Stimulated activated CD4-positive, alpha-beta T cell treated with anti-CD3 and anti-CD28 coated beads, TNF-alpha, amount 100 ng/mL, for 48 hours (primary cell): ENCODE data around the gene SYCP2.
"Not testable (repeated sequence)": the region's sequence is repeated elsewhere in the genome, so short reads cannot be mapped to it uniquely, and the experiment has no call there.

Source experiments
- DNase-seq, 3 donors: peaks; one replicate each; pipeline ENCODE4 v3.0.0-alpha.2; 2020; ENCODE audit warnings: low read depth in 3 of 3

SYCP2 gene

GRCh38 chr20:59903621-59904020 is 29.8 kb downstream of the SYCP2 start:
- no peak for DNase-seq

GRCh38 chr20:59902470-59902869 is 31.0 kb downstream of the SYCP2 start:
- DNase-seq: no peak

- no peak for DNase-seq
Measured at GRCh38 chr20:59895908-59896307, 37.5 kb downstream of the SYCP2 start.

- DNase-seq: no peak
Measured at GRCh38 chr20:59891581-59891980, 41.9 kb downstream of the SYCP2 start.

GRCh38 chr20:59890035-59890434 is 43.4 kb downstream of the SYCP2 start:
- DNase-seq: not testable (repeated sequence)

GRCh38 chr20:59888050-59888449 is 45.4 kb downstream of the SYCP2 start:
- no peak for DNase-seq

GRCh38 chr20:59884494-59884893 is 48.9 kb downstream of the SYCP2 start:
- no peak for DNase-seq

- no peak for DNase-seq
Measured at GRCh38 chr20:59880198-59880597, 53.2 kb downstream of the SYCP2 start.

- DNase-seq: no peak
Measured at GRCh38 chr20:59873409-59873808, 60.0 kb downstream of the SYCP2 start.

GRCh38 chr20:59871096-59871495 is 62.3 kb downstream of the SYCP2 start:
- DNase-seq: no peak

- no peak for DNase-seq
Measured at GRCh38 chr20:59866338-59866737, 67.1 kb downstream of the SYCP2 start.

- DNase-seq: no peak
Measured at GRCh38 chr20:59864726-59865125, 68.7 kb downstream of the SYCP2 start.

GRCh38 chr20:59863058-59863457 is 70.4 kb downstream of the SYCP2 start:
- DNase-seq: no peak

GRCh38 chr20:59861401-59861800 is 72.0 kb downstream of the SYCP2 start:
- no peak for DNase-seq

GRCh38 chr20:59858425-59858824 is 75.0 kb downstream of the SYCP2 start:
- no peak for DNase-seq

- DNase-seq: no peak
Measured at GRCh38 chr20:59857966-59858365, 75.5 kb downstream of the SYCP2 start.

- not testable (repeated sequence) for DNase-seq
Measured at GRCh38 chr20:59856941-59857340, 76.5 kb downstream of the SYCP2 start.

- DNase-seq: not testable (repeated sequence)
Measured at GRCh38 chr20:59856526-59856925, 76.9 kb downstream of the SYCP2 start.

- no peak for DNase-seq
Measured at GRCh38 chr20:59850018-59850641, 83.3 kb downstream of the SYCP2 start.

GRCh38 chr20:59848182-59848581 is 85.3 kb downstream of the SYCP2 start:
- no peak for DNase-seq

- no peak for DNase-seq
Measured at GRCh38 chr20:59845472-59845871, 88.0 kb downstream of the SYCP2 start.

- DNase-seq: no peak
Measured at GRCh38 chr20:59839400-59839799, 94.0 kb downstream of the SYCP2 start.

- DNase-seq: no peak
Measured at GRCh38 chr20:59837623-59838394, 95.6 kb downstream of the SYCP2 start.
